PC-3 (cell line): ENCODE results near the gene RPL32. TPM values are rescaled to one million over a fixed set of nuclear protein-coding genes. Genes with fewer than 3 reads are reported as not detected.

ENCODE experiments used
- ATAC-seq: fragments of 200-7000 bp; cut with Tn5 transposase; 2 replicates; pipeline ENCODE4 v1.9.1; 2020; ENCODE audit warnings: mild to moderate bottlenecking, moderate library complexity
- BruUV-seq: library from RNA; stranded (reverse); fragments of 400-500 nt; replicated peaks from 2 replicates; lab custom pipeline; 2021; lab: Mats Ljungman, UMichigan
- CTCF ChIA-PET: fragments of 300-600 bp; sonication (Branson Sonifier 250); formaldehyde crosslinking; loops from one replicate; lab custom pipeline; 2022; ENCODE audit warnings: antibody characterized with exemption; lab: Charles Lee
- POLR2A ChIA-PET: fragments of 300-600 bp; sonication (Branson Sonifier 250); formaldehyde crosslinking; loops from one replicate; lab custom pipeline; 2022; ENCODE audit warnings: antibody characterized with exemption; ENCODE audit not compliant: unreplicated experiment; lab: Charles Lee
- DNase-seq: peaks from one replicate; pipeline ENCODE4 v3.0.0-alpha.2; 2015
- H2AFZ ChIP-seq: fragments of 300-600 bp; sonication (generic); 2 replicates; pipeline ENCODE4 v1.6.0; 2016; ENCODE audit warnings: antibody characterized with exemption, low read length
- H3F3A ChIP-seq: fragments of 300-600 bp; sonication (generic); one replicate; pipeline ENCODE4 v1.6.0; 2017; ENCODE audit warnings: antibody characterized with exemption, low read length, control low read depth, mild to moderate bottlenecking; ENCODE audit not compliant: unreplicated experiment
- H3K27ac ChIP-seq: fragments of 300-600 bp; sonication (generic); 2 replicates; pipeline ENCODE4 v1.5.1; 2016; ENCODE audit warnings: mild to moderate bottlenecking, low read length
- H3K27me3 ChIP-seq: fragments of 300-600 bp; sonication (generic); 2 replicates; pipeline ENCODE4 v1.6.1; 2016; ENCODE audit warnings: low read length, mixed read lengths
- H3K36me3 ChIP-seq: fragments of 300-600 bp; sonication (generic); 2 replicates; pipeline ENCODE4 v1.6.1; 2016; ENCODE audit warnings: low read depth, mixed run types, low read length, mixed read lengths
- H3K4me1 ChIP-seq: fragments of 300-600 bp; sonication (generic); 2 replicates; pipeline ENCODE4 v1.5.1; 2016; ENCODE audit warnings: low read length; ENCODE audit not compliant: insufficient read depth
- H3K4me2 ChIP-seq: fragments of 300-600 bp; sonication (generic); 2 replicates; pipeline ENCODE4 v1.6.0; 2016; ENCODE audit warnings: low read length
- H3K4me3 ChIP-seq: fragments of 300-600 bp; sonication (generic); 2 replicates; pipeline ENCODE4 v1.5.1; 2016; ENCODE audit warnings: mild to moderate bottlenecking, low read length, mixed read lengths
- H3K79me2 ChIP-seq: fragments of 300-600 bp; sonication (generic); 2 replicates; pipeline ENCODE4 v1.6.1; 2017; ENCODE audit warnings: low read length, mixed read lengths
- H3K9ac ChIP-seq: fragments of 300-600 bp; sonication (generic); 2 replicates; pipeline ENCODE4 v1.6.0; 2016; ENCODE audit warnings: mild to moderate bottlenecking, low read length
- H3K9me2 ChIP-seq: fragments of 300-600 bp; sonication (generic); replicated peaks from 2 replicates; pipeline ENCODE4 v1.6.1; 2016; ENCODE audit warnings: mixed run types, low read length, mixed read lengths
- H3K9me3 ChIP-seq: fragments of 300-600 bp; sonication (generic); 2 replicates; pipeline ENCODE4 v1.6.1; 2016; ENCODE audit warnings: low read length, mixed read lengths
- H4K20me1 ChIP-seq: fragments of 300-600 bp; sonication (generic); 2 replicates; pipeline ENCODE4 v1.6.1; 2016; ENCODE audit warnings: low read length, mixed read lengths
- CTCF ChIP-seq: fragments of 300-600 bp; sonication (generic); conservative IDR thresholded peaks from 2 replicates; pipeline ENCODE4 v1.5.1; 2017; ENCODE audit warnings: antibody characterized with exemption, low read depth, mild to moderate bottlenecking, low read length
- EZH2 ChIP-seq: fragments of 300-600 bp; sonication (generic); IDR thresholded peaks from one replicate; pipeline ENCODE4 v1.6.1; 2017; ENCODE audit warnings: antibody characterized with exemption, mild to moderate bottlenecking, low read length; ENCODE audit not compliant: unreplicated experiment
- EZH2phosphoT487 ChIP-seq: fragments of 300-600 bp; sonication (generic); IDR thresholded peaks from 2 replicates; pipeline ENCODE4 v1.6.1; 2018; ENCODE audit warnings: mild to moderate bottlenecking, antibody characterized with exemption, low read length, borderline replicate concordance
- intact Hi-C: fragments of 100-400 bp; cut with micrococcal nuclease; formaldehyde crosslinking; loops from 2 replicates; pipeline ENCODE4 v1.9.0; 2023
- total RNA-seq: library from RNA; depleted of rRNA; stranded (reverse); fragments of >200 nt; gene quantifications from 2 replicates; pipeline ENCODE4 v1.2.3, GENCODE V29; 2014

The RPL32 gene
- total RNA-seq, 1 experiment from 2014 or later = 2,663 TPM

- Histone ChIP-seq H3K9me3 (no peaks in the 10 kb centered on the region), H3K4me2 (no peak overlapping the region), H3K79me2 (no peaks in the 10 kb centered on the region), H3K27ac (no peak overlapping the region), H3K4me1 (no peaks in the 10 kb centered on the region), H4K20me1 (no peaks in the 10 kb centered on the region), H3F3A (no peaks in the 10 kb centered on the region), H3K27me3 (no peaks in the 10 kb centered on the region), H3K9me2 (no peaks in the 10 kb centered on the region), H2AFZ (no peak overlapping the region), H3K9ac (no peak overlapping the region), H3K4me3 (no peak overlapping the region), H3K36me3 (no peaks in the 10 kb centered on the region)
- POLR2A ChIA-PET = no interaction called here
- CTCF ChIA-PET = no interaction called here
- BruUV-seq = no TSS peak
- no peak for DNase-seq
- intact Hi-C loops = no loop called here
- no peak for TF ChIP-seq CTCF
- no peak for TF ChIP-seq EZH2phosphoT487
- no peak for TF ChIP-seq EZH2
- no peak for ATAC-seq
Observed at GRCh38 chr3:12817343-12817710, 24.0 kb downstream of the RPL32 start.

GRCh38 chr3:12816521-12817342, 24.6 kb downstream of the RPL32 start:
- H3K9me2 ChIP-seq = no peaks in the 10 kb centered on the region
- H3K36me3 ChIP-seq = no peaks in the 10 kb centered on the region
- ATAC-seq = no peak
- H3K27me3 ChIP-seq = no peaks in the 10 kb centered on the region
- no peak for DNase-seq
- TF ChIP-seq EZH2phosphoT487 = no peak
- no peak overlapping the region for H3K9ac ChIP-seq
- no TSS peak for BruUV-seq
- H3K27ac ChIP-seq = no peak overlapping the region
- no peaks in the 10 kb centered on the region for H3F3A ChIP-seq
- H4K20me1 ChIP-seq = no peaks in the 10 kb centered on the region
- ChIA-PET CTCF (no interaction called here), POLR2A (no interaction called here)
- H3K4me3 ChIP-seq = no peak overlapping the region
- H3K9me3 ChIP-seq = no peaks in the 10 kb centered on the region
- no peaks in the 10 kb centered on the region for H3K79me2 ChIP-seq
- no peaks in the 10 kb centered on the region for H3K4me1 ChIP-seq
- no peak overlapping the region for H3K4me2 ChIP-seq
- no peak overlapping the region for H2AFZ ChIP-seq
- intact Hi-C loops = no loop called here

GRCh38 chr3:12815719-12816118, 25.6 kb downstream of the RPL32 start:
- H3K27me3 ChIP-seq = no peaks in the 10 kb centered on the region
- H3K4me2 ChIP-seq = no peak overlapping the region
- no peaks in the 10 kb centered on the region for H3F3A ChIP-seq
- intact Hi-C loops = no loop called here
- H3K79me2 ChIP-seq = no peaks in the 10 kb centered on the region
- no peak overlapping the region for H3K9ac ChIP-seq
- 0 out of 2 replicates have a peak, but pooled peaks have one; percentile 20 for TF ChIP-seq CTCF
- TF ChIP-seq EZH2 = no peak
- TF ChIP-seq EZH2phosphoT487 = no peak
- H2AFZ ChIP-seq = no peak overlapping the region
- no peaks in the 10 kb centered on the region for H3K4me1 ChIP-seq
- no peak overlapping the region for H3K4me3 ChIP-seq
- BruUV-seq = no TSS peak
- no peak for DNase-seq
- POLR2A ChIA-PET = no interaction called here
- H3K9me3 ChIP-seq = no peaks in the 10 kb centered on the region
- no peak overlapping the region for H3K27ac ChIP-seq
- no peaks in the 10 kb centered on the region for H4K20me1 ChIP-seq
- ATAC-seq = no peak
- no peaks in the 10 kb centered on the region for H3K36me3 ChIP-seq
- CTCF ChIA-PET = no interaction called here
- H3K9me2 ChIP-seq = no peaks in the 10 kb centered on the region
